Esophagus muscularis mucosa (tissue), 3 donors: ENCODE results near the gene FOXQ1.

ENCODE experiments used
- POLR2A ChIP-seq: fragments of 450-650 bp; IDR thresholded peaks from one replicate; pipeline ENCODE4 v1.6.1; 2017; ENCODE audit warnings: antibody characterized with exemption, moderate library complexity, mild to moderate bottlenecking, low read depth
- POLR2AphosphoS5 ChIP-seq, 2 donors: sonication (generic); formaldehyde crosslinking; IDR thresholded peaks; one replicate each; pipeline ENCODE4 v1.6.1; 2017; ENCODE audit warnings: antibody characterized with exemption in 2 of 2
- TF ChIP-seq, protein P1 (sequence below), 3 experiments: fragments of 200-600 bp in 2 of 3; fragments of 450-650 bp in 1 of 3; sonication (generic) in 2 of 3; IDR thresholded peaks; one replicate each; pipeline ENCODE4 v1.5.1; 2017 to 2019; ENCODE audit warnings: antibody characterized with exemption in 3 of 3, mild to moderate bottlenecking in 2 of 3, moderate library complexity in 1 of 3

DNA sequence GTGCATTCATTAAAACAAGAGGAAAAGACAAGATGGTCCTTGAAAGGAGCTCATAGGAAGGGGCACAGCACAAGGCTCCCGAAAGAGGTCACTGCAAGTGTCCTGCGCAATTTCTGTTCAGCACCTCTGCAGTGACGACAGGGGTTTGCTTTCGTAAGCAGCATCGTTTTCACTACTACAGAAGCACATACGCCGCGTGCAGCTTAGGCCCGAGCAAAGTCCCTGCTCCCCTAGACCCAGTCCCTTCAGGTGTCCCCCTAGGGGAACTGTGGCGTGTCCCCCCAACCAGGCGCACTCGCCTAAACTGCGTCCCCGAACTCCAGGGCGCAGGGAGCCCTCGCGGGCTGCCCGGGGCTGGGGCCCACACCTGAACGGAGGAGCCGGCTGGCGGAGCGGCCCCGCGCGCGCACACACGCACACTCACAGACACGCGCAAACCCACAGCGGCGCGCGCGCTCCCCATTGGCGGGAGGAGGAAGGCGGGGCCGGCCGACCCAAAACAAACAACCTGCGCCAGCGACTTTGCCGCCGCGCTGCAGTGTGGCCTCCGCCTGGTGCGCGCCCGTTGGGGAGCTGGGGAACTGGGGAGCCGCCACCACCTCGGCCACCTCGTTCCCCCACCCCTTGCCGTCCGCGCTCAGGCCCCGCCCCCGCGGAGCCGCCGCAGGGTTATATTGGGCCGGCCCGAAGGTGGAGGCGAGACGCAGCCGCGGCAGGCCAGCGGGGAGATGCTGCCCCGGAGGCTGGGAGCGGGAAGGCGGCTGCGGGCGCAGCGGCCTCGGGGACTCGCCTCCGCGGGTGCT is at the start of gene FOXQ1:
- TF ChIP-seq, protein P1, sequence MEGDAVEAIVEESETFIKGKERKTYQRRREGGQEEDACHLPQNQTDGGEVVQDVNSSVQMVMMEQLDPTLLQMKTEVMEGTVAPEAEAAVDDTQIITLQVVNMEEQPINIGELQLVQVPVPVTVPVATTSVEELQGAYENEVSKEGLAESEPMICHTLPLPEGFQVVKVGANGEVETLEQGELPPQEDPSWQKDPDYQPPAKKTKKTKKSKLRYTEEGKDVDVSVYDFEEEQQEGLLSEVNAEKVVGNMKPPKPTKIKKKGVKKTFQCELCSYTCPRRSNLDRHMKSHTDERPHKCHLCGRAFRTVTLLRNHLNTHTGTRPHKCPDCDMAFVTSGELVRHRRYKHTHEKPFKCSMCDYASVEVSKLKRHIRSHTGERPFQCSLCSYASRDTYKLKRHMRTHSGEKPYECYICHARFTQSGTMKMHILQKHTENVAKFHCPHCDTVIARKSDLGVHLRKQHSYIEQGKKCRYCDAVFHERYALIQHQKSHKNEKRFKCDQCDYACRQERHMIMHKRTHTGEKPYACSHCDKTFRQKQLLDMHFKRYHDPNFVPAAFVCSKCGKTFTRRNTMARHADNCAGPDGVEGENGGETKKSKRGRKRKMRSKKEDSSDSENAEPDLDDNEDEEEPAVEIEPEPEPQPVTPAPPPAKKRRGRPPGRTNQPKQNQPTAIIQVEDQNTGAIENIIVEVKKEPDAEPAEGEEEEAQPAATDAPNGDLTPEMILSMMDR (IDR thresholded peaks at IDR 0.05): no peak
- TF ChIP-seq POLR2AphosphoS5 (IDR thresholded peaks at IDR 0.05) (peak; percentile 83 to 91), POLR2A (no peak)
